ENCODE results near the gene NEURL4.
"Not testable (repeated sequence)": the region's sequence is repeated elsewhere in the genome, so short reads cannot be mapped to it uniquely, and the experiment has no call there.

Gene NEURL4

GRCh38 chr17:7346761-7347614, 17.9 kb upstream of the NEURL4 start:
- DNase-seq: no peak

- DNase-seq: no peak
Measured at GRCh38 chr17:7343250-7343649, 14.1 kb upstream of the NEURL4 start.

- no peak for DNase-seq
Measured at GRCh38 chr17:7341842-7342241, 12.7 kb upstream of the NEURL4 start.

GRCh38 chr17:7340179-7340578, 11.0 kb upstream of the NEURL4 start:
- DNase-seq: no peak

- DNase-seq: not testable (repeated sequence)
Measured at GRCh38 chr17:7337600-7337999, 8.5 kb upstream of the NEURL4 start.

GRCh38 chr17:7336240-7337175, 7.4 kb upstream of the NEURL4 start, which contains the start of gene ACAP1:
ACAP1 (plus strand) TSS chr17:7336529; CDS start chr17:7336735, 206 bp downstream.
- no peak for DNase-seq

GRCh38 chr17:7335765-7336164, 6.6 kb upstream of the NEURL4 start:
- DNase-seq: not testable (repeated sequence)

DNA sequence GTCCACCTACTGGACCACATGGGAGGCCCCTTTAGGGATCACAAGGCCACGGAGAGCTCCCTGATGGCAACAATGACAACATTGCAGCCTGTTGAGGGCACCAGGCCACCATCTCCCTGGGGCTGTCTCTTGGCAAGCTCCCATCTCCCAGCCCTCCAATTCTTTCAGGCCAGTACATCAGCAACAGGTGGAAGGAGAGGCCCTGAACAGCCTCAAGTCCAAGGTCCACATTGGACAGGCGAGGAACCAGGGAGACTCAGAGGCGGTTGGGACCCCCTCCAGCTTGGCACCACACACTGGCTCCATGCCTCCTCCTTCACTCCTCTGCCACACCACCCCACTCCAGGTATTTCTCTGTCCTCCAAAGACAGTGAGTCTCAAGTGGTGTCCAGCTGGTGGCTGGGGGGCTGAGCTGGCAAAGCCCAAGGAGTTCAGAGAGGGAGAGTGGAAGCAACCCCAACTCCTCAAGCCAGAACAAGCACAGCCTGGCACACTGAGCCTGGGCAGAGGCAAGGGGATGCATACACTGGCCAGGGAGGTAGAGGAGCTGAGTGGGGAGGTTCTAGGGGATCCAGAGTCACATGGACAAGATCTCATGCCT, 5.9 kb upstream of the NEURL4 start:
- no peak for DNase-seq

DNA sequence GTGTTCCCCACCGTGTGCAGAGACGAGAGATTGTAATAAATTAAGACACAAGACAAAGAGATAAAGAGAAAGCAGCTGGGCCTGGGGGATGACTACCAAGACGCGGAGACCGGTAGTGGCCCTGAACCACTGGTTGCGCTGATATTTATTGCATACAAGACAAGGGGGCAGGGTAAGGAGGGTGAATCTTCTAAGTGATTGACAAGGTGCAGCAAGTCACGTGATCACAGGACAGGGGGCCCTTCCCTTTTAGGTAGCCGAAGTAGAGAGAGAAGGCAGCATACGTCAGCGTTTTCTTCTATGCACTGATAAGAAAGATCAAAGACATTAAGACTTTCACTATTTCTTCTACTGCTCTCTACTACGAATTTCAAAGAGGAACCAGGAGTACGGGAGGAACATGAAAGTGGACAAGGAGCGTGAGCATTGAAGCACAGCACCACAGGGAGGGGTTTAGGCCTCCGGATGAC, 3.5 kb upstream of the NEURL4 start:
- not testable (repeated sequence) for DNase-seq

DNA sequence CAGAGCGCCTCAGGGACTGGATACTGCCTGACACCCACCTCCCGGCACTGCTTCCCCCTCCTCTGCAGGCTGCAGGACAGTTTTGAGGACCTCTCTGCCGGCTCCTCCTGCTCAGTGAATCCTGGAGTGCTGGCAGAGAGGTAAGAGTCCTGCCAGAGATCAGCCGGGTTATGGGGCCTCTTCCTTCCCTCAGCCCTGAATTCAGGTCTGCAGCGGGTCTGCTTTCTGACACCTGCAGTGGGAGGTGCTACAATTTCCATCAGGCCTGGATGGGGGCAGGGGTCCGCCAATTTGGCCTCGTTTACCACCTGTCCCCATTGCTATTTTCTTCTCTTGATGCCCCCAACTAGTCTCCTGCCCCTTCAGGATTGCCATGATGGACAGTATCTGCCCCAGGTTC, 3.0 kb upstream of the NEURL4 start:
- DNase-seq: no peak

DNA sequence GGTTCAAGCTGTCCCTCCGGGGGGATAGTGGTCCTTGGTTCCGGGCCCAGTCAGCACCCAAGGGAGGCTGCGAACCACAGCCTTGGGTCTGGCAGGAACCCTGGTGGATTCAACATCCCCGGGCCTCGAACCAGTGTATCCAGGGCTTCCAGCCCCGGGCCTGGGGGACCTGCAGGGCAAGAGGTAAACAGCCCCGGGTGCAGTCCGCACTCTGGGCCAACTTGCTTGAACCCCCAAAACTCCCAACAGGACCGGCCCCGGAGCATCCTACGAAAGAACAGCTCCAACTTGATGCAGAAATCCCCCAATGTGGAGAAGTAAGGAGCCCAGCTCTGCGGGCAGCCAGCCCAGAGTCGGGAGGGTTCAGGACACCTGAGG, 1.5 kb upstream of the NEURL4 start:
- no peak for DNase-seq

GRCh38 chr17:7329997-7330637, 982 bp upstream of the NEURL4 start:
- DNase-seq: peak; percentile 81

GRCh38 chr17:7329374-7329996, 350 bp upstream of the NEURL4 start:
- peak; percentile 98 for DNase-seq

GRCh38 chr17:7328009-7328408, 1.1 kb downstream of the NEURL4 start:
- DNase-seq: no peak

DNA sequence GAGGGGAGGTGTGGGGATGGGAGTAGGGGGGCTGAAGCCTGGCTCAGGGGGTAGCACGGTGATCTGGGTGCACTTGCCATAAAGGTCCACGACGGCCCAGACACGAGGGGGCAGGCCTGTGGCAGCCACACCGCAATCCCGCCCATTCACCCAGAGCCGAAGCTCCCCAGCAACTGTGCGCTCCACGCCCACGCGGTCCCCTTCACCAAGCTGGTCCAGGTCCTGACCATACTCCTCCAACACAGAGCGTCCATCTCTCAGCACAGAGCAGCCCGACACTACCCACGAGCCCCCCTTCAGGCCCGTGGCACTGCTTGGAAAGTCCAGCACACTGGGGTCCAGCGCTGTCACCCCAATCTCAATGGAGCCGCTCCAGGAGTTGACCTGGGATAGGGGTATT, 1.6 kb downstream of the NEURL4 start:
- DNase-seq: no peak

DNA sequence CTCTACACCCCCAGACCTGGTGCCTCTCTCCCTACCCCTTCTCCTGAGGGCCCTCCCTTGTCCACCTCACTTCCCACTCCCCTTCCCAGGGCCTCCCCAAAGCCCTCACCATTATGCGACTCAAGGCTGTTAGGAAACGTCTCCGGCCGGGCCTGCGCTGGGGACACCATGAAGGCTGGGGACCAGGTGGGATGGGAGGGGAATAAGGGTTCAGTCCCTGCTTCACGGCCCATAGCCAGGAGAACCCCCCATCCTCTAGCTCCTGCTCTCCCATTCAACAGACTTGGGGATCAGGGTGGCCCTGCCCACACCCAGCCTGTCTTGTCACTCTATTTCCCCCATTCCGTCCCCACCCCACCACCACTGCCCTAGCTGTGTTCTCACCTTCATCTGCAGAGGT, 2.1 kb downstream of the NEURL4 start:
- no peak for DNase-seq

GRCh38 chr17:7326186-7326585, 2.9 kb downstream of the NEURL4 start:
- DNase-seq: no peak

DNA sequence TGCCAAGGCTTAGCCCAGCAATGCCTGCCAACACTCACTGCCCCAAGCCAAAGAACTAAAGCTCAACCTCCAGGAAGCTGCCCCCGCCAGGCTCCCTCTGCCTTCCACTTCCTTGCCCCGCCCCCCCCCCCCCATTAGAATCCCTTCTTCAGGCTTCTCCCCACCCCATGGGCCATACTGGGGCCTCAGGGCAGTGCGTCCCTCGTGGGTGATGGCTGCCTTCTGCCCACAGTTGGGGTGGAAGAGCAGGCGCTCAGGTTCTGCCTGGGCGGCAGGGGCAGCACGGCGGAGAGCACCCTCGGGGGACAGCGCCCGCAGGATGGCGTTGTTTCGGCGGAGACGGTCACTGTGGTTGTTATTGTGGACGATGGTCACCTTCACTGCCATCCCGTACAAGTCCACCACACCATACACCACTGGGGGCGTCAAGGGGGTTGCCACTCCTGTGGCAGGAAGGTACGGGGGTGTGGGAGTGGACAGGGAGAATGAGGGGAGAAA, 4.1 kb downstream of the NEURL4 start:
- no peak for DNase-seq

DNA sequence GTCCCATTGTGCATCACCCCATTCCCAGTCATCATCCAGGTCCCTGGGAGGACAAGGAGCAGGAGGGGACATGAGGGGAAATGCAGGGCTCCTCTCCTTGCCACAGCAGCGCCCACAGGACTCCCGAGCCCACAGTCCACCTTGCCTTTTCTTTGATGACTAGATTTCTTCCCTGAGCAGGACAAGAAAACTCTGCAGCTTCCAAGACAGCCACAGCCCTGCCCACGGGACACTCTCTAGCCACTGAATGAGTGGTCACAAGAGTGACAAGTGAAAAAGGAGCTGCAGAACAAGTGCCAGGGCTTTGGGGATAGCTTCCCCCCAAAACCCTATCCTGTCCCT, 4.7 kb downstream of the NEURL4 start:
- no peak for DNase-seq

- DNase-seq: peak; percentile 75
Measured at GRCh38 chr17:7323731-7324437, 5.3 kb downstream of the NEURL4 start.

DNA sequence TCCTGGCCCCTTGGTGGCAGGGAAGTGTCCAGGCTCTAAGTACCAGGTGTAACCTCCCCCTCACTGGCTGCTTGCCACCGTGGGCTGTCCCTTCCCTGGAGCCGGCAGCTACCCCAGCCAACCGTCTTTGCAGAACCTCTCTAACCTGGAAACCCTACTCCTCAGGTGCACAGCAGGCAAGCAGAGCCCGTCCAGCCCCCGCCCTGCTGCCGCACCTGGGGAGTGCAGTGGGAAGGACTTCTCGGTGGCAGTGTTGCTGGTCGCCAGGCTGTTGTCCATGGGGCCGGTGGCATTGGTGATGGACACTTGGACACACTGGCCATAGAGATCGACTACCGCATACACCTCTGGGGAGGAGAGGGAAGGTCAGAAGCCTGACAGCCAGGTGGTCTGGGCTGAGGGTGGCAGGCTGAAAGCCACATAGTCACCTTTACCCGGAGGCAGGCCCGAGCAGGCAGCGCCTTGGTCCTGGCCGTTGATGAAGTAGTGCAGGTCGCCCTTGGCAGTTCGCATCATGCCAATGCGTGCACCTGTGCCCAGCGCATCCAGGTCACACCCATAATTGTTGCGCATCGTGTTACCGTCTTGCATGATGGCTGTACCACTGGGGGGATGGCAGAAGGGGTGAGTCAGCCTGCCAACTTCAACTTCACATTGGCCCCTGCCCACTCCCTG, 6.5 kb downstream of the NEURL4 start:
- no peak for DNase-seq

Data from T1000 (cell line).